H9 (cell line): ENCODE results near the gene DNAAF1. TPM values are rescaled to one million over a fixed set of nuclear protein-coding genes. Genes with fewer than 3 reads are reported as not detected.

Source experiments
- DNase-seq: peaks from one replicate; pipeline ENCODE4 v3.0.0-alpha.2; 2017
- H2AFZ ChIP-seq: one replicate; pipeline ENCODE4 v1.6.1; 2013; ENCODE audit warnings: mild to moderate bottlenecking, low read length, control low read depth, moderate library complexity
- H2AK5ac ChIP-seq: 2 replicates; pipeline ENCODE4 v1.6.1; 2013; ENCODE audit warnings: low read length, control low read depth, mixed read lengths; ENCODE audit not compliant: insufficient read length
- H2BK120ac ChIP-seq: one replicate; pipeline ENCODE4 v1.6.1; 2013; ENCODE audit warnings: low read depth, mild to moderate bottlenecking, low read length, control low read depth, inconsistent platforms; ENCODE audit not compliant: poor library complexity, severe bottlenecking
- H2BK12ac ChIP-seq: 2 replicates; pipeline ENCODE4 v1.6.1; 2013; ENCODE audit warnings: low read length, control low read depth, mixed read lengths, low read depth; ENCODE audit not compliant: insufficient read length
- H2BK15ac ChIP-seq: 2 replicates; pipeline ENCODE4 v1.6.1; 2013; ENCODE audit warnings: low read depth, low read length, control low read depth
- H2BK20ac ChIP-seq: one replicate; pipeline ENCODE4 v1.6.1; 2013; ENCODE audit warnings: low read depth, mild to moderate bottlenecking, low read length, control low read depth, inconsistent platforms; ENCODE audit not compliant: poor library complexity, severe bottlenecking
- H2BK5ac ChIP-seq: 2 replicates; pipeline ENCODE4 v1.6.1; 2013; ENCODE audit warnings: low read length, control low read depth, mixed read lengths; ENCODE audit not compliant: insufficient read length
- H3K14ac ChIP-seq: 2 replicates; pipeline ENCODE4 v1.6.1; 2013; ENCODE audit warnings: low read length, control low read depth; ENCODE audit not compliant: insufficient read depth
- H3K18ac ChIP-seq: 2 replicates; pipeline ENCODE4 v1.6.1; 2013; ENCODE audit warnings: low read depth, mild to moderate bottlenecking, mixed read lengths, low read length, control low read depth; ENCODE audit not compliant: insufficient read length
- H3K23ac ChIP-seq: 2 replicates; pipeline ENCODE4 v1.6.1; 2013; ENCODE audit warnings: low read length, control low read depth, mixed read lengths, low read depth; ENCODE audit not compliant: insufficient read length
- H3K23me2 ChIP-seq: 2 replicates; pipeline ENCODE4 v1.6.1; 2013; ENCODE audit warnings: low read depth, mild to moderate bottlenecking, mixed read lengths, low read length, control low read depth; ENCODE audit not compliant: insufficient read length, poor library complexity, severe bottlenecking
- H3K27ac ChIP-seq: 2 replicates; pipeline ENCODE4 v1.5.1; 2013; ENCODE audit warnings: low read length, control low read depth, mixed read lengths, low read depth; ENCODE audit not compliant: insufficient read length
- H3K27me3 ChIP-seq: 2 replicates; pipeline ENCODE4 v1.6.1; 2013; ENCODE audit warnings: low read length, control low read depth, inconsistent platforms; ENCODE audit not compliant: insufficient read depth
- H3K4ac ChIP-seq: 2 replicates; pipeline ENCODE4 v1.6.1; 2013; ENCODE audit warnings: low read depth, mild to moderate bottlenecking, control low read depth, inconsistent platforms, low read length, moderate library complexity
- H3K4me1 ChIP-seq: 2 replicates; pipeline ENCODE4 v1.6.1; 2013; ENCODE audit warnings: low read length, control low read depth, inconsistent platforms; ENCODE audit not compliant: insufficient read depth
- H3K4me2 ChIP-seq: 2 replicates; pipeline ENCODE4 v1.6.1; 2013; ENCODE audit warnings: low read length, control low read depth, mixed read lengths; ENCODE audit not compliant: insufficient read length, insufficient read depth
- H3K56ac ChIP-seq: 2 replicates; pipeline ENCODE4 v1.6.1; 2013; ENCODE audit warnings: low read depth, mild to moderate bottlenecking, mixed read lengths, low read length, control low read depth; ENCODE audit not compliant: insufficient read length
- H3K79me1 ChIP-seq: 2 replicates; pipeline ENCODE4 v1.6.1; 2013; ENCODE audit warnings: low read depth, mild to moderate bottlenecking, moderate library complexity, low read length, control low read depth, inconsistent platforms; ENCODE audit not compliant: insufficient read depth, poor library complexity, severe bottlenecking
- H3K79me2 ChIP-seq: 2 replicates; pipeline ENCODE4 v1.6.1; 2013; ENCODE audit warnings: low read length, control low read depth, inconsistent platforms; ENCODE audit not compliant: insufficient read depth
- H3K9ac ChIP-seq: 2 replicates; pipeline ENCODE4 v1.6.1; 2013; ENCODE audit warnings: low read length, control low read depth, mixed read lengths; ENCODE audit not compliant: insufficient read length; ENCODE audit errors: extremely low read depth
- H3K9me3 ChIP-seq: one replicate; pipeline ENCODE4 v1.6.1; 2013; ENCODE audit warnings: low read depth, low read length, inconsistent platforms; ENCODE audit not compliant: control insufficient read depth
- H3T11ph ChIP-seq: one replicate; pipeline ENCODE4 v1.6.1; 2013; ENCODE audit warnings: mild to moderate bottlenecking, low read length, control low read depth, inconsistent platforms
- H4K20me1 ChIP-seq: one replicate; pipeline ENCODE4 v1.6.1; 2013; ENCODE audit not compliant: control insufficient read depth, insufficient read length, insufficient read depth
- H4K5ac ChIP-seq: 2 replicates; pipeline ENCODE4 v1.6.1; 2013; ENCODE audit warnings: low read depth, mild to moderate bottlenecking, mixed read lengths, low read length, control low read depth; ENCODE audit not compliant: insufficient read length
- H4K8ac ChIP-seq: replicated peaks from 2 replicates; pipeline ENCODE4 v1.6.1; 2013; ENCODE audit warnings: low read length, control low read depth, mixed read lengths, low read depth; ENCODE audit not compliant: insufficient read length
- H4K91ac ChIP-seq: 2 replicates; pipeline ENCODE4 v1.6.1; 2013; ENCODE audit warnings: low read depth, mild to moderate bottlenecking, moderate library complexity, mixed read lengths, low read length, control low read depth; ENCODE audit not compliant: insufficient read length
- H3K27ac Mint-ChIP-seq, 3 experiments: 2 replicates in 2 of 3; 3 replicates in 1 of 3; pipeline ENCODE4 v1.8.0; 2020 to 2021; ENCODE audit warnings: mixed read lengths in 3 of 3, mild to moderate bottlenecking in 1 of 3, moderate library complexity in 1 of 3
- H3K27me3 Mint-ChIP-seq: 2 replicates; pipeline ENCODE4 v1.8.0; 2021; ENCODE audit warnings: low read depth, mild to moderate bottlenecking, moderate library complexity, mixed read lengths
- H3K36me3 Mint-ChIP-seq, 3 experiments: 2 replicates in 2 of 3; 3 replicates in 1 of 3; pipeline ENCODE4 v1.8.0; 2020 to 2021; ENCODE audit warnings: low read depth in 3 of 3, mixed read lengths in 3 of 3; ENCODE audit not compliant: insufficient read depth in 1 of 3
- H3K4me1 Mint-ChIP-seq, 2 experiments: 2 replicates each; pipeline ENCODE4 v1.8.0; 2020; ENCODE audit warnings: mixed read lengths in 2 of 2
- H3K4me3 Mint-ChIP-seq, 2 experiments: 2 replicates in 1 of 2; 3 replicates in 1 of 2; pipeline ENCODE4 v1.8.0; 2020 to 2021; ENCODE audit warnings: mild to moderate bottlenecking in 2 of 2, mixed read lengths in 2 of 2, moderate library complexity in 1 of 2
- H3K9me3 Mint-ChIP-seq, 2 experiments: 2 replicates in 1 of 2; 3 replicates in 1 of 2; pipeline ENCODE4 v1.8.0; 2020; ENCODE audit warnings: mild to moderate bottlenecking in 2 of 2, mixed read lengths in 2 of 2, moderate library complexity in 1 of 2
- WGBS: extraction: QIAGEN DNeasy Blood & Tissue Kit; methylation state at CpG from one replicate; pipeline ENCODE4 v1.1.7; 2013; ENCODE audit warnings: missing lambda C conversion rate, low lambda C conversion rate, mixed read lengths; ENCODE audit not compliant: insufficient read length; ENCODE audit errors: extremely low coverage; 5-methylcytosine and 5-hydroxymethylcytosine counted together
- total RNA-seq: library from RNA; stranded (reverse); gene quantifications from 2 replicates; pipeline ENCODE4 v1.2.1, GENCODE V29; 2021
- TF ChIP-seq, protein P1 (sequence below): fragments of 200-600 bp; sonication (generic); conservative IDR thresholded peaks from 3 replicates; pipeline ENCODE4 v1.8.0; 2021; ENCODE audit warnings: antibody characterized with exemption, mild to moderate bottlenecking

DNAAF1 gene
- total RNA-seq, 1 experiment from 2014 or later = not detected

DNA sequence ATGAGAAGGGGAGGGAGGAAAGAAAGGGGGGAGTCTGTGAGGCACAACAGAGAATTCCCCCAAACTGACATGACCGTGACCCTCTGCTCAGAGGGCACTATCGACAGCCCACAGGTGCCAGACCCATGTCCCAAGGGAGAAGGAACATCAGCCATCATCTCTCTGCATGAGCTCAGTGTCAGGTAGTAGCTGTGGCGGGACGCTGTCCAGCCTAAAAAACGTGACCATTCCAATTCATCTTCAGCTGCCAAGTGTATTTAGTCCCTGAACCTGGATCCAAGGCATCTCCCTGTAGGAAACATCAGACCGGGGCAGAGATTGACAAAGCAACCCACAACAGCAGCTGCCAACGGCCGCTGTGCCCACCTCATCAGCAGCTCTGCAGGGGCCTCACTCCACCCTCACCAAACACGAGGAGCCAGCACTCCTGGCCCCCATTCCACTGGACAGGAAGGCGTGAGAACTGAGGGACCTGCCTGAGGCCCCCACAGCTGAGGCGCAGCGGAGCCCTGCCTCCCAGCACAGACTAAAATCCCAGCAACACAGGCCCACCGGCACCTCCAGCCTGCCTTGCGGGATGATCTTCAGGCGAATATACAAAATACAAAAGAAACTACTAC is 33.1 kb downstream of the DNAAF1 start:
- Histone ChIP-seq H3T11ph (no peak overlapping the region), H2BK12ac (no peak overlapping the region), H3K56ac (no peak overlapping the region), H3K4me2 (no peak overlapping the region), H4K5ac (no peak overlapping the region), H3K23ac (no peak overlapping the region), H3K9me3 (no peaks in the 10 kb centered on the region), H2BK120ac (no peak overlapping the region), H3K9ac (no peak overlapping the region), H3K18ac (no peak overlapping the region), H3K4me1 (no peaks in the 10 kb centered on the region), H3K23me2 (no peaks in the 10 kb centered on the region), H2BK15ac (no peak overlapping the region), H3K14ac (no peak overlapping the region), H3K79me2 (no peaks in the 10 kb centered on the region), H4K20me1 (no peaks in the 10 kb centered on the region), H3K27me3 (no peaks in the 10 kb centered on the region), H2BK5ac (no peak overlapping the region), H2AFZ (no peak overlapping the region), H2BK20ac (no peak overlapping the region), H4K91ac (no peak overlapping the region), H3K27ac (no peak overlapping the region), H3K4ac (no peak overlapping the region), H4K8ac (no peak overlapping the region), H3K79me1 (no peaks in the 10 kb centered on the region), H2AK5ac (no peak overlapping the region)
- Mint-ChIP-seq H3K4me1 (peaks cover 4 to 5% of the 10 kb centered on the region in 2 experiments), H3K4me3 (no peak overlapping the region), H3K36me3 (peaks cover 8 to 44% (median 38%) of the 10 kb centered on the region in 3 experiments; a peak in 6 of 7 replicates), H3K27me3 (peaks cover 3% of the 10 kb centered on the region; the same call in 1 of the 2 replicates), H3K27ac (peak overlapping the region in 1 of 3 experiments; percentile 6; a peak in 1 of 7 replicates), H3K9me3 (no peaks in the 10 kb centered on the region)
- no peak for DNase-seq
- TF ChIP-seq, protein P1, sequence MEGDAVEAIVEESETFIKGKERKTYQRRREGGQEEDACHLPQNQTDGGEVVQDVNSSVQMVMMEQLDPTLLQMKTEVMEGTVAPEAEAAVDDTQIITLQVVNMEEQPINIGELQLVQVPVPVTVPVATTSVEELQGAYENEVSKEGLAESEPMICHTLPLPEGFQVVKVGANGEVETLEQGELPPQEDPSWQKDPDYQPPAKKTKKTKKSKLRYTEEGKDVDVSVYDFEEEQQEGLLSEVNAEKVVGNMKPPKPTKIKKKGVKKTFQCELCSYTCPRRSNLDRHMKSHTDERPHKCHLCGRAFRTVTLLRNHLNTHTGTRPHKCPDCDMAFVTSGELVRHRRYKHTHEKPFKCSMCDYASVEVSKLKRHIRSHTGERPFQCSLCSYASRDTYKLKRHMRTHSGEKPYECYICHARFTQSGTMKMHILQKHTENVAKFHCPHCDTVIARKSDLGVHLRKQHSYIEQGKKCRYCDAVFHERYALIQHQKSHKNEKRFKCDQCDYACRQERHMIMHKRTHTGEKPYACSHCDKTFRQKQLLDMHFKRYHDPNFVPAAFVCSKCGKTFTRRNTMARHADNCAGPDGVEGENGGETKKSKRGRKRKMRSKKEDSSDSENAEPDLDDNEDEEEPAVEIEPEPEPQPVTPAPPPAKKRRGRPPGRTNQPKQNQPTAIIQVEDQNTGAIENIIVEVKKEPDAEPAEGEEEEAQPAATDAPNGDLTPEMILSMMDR = no peak
- no CpG with 5 or more reads among the region's 15 CpGs for WGBS
